GM19455 (cell line): ENCODE results near the gene F2.
A peak's percentile ranks its signal among the peaks of the same experiment; 100 is the strongest.
"Not testable (repeated sequence)": the region's sequence is repeated elsewhere in the genome, so short reads cannot be mapped to it uniquely, and the experiment has no call there.

ENCODE experiments used
- ATAC-seq: cut with Tn5 transposase; IDR thresholded peaks from one replicate; pipeline ENCODE4 v1.9.1; 2021; ENCODE audit not compliant: unreplicated experiment

Gene F2

DNA sequence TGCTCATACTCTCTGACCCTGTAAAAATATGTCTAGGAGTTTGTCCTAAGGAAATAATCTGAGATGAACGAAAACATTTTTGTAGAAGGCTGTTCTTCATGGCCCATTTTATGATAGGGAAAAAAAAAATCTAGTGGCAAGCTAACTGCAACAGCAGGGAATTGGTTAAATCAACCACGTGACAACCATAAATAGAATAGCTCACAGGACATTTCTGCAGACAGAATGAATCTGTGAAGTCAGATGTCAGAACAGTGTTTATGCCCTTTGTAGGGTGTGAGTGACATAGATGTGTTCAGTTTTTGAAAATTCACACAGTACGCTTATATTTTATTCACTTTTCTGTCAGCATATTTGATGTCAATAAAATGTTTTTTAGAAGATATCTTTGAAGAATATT lies 34.6 kb upstream of the F2 start:
- ATAC-seq: no peak

- ATAC-seq: no peak
Measured at GRCh38 chr11:46686886-46687795, 31.9 kb upstream of the F2 start.

DNA sequence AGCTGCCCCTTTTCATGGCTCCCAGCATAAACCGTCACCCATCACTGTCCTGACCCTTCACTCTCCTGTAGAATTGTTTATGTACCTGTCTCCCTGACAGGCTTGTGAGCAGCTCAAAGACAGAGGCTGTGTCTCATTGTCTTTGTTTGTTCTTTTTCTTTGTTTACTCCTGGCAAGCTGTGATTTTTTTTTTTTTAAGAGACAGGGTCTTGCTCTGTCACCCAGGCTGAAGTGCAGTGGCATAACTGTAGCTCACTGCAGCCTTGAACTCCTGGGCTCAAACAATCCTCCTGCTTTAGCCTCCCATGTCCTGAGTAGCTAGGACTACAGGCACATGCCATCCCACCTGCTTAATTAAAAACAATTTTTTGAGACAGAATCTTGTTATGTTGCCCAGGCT lies 28.3 kb upstream of the F2 start:
- ATAC-seq: no peak

- ATAC-seq: no peak
Measured at GRCh38 chr11:46692450-46692849, 26.6 kb upstream of the F2 start.

DNA sequence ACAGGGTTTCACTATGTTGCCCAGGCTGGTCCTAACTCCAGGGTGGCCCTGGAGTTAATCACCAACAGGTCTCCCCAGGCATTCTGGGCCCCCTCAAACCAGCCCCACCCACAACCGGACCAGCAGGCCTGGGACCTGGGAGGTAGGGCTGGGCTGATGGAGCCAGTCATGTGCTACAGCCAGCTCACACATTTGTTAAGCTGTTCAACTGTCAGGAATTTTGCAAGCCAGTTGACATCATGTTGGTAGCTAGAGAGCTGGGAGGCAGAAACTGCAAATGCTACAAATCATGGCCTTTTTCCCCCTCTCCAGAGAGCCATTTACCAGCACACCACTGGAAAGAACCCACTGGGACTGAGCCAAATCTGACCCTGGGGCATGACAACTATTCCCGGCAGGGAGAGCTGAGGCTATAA lies 25.4 kb upstream of the F2 start:
- ATAC-seq: no peak

- no peak for ATAC-seq
Measured at GRCh38 chr11:46694072-46694471, 24.9 kb upstream of the F2 start.

DNA sequence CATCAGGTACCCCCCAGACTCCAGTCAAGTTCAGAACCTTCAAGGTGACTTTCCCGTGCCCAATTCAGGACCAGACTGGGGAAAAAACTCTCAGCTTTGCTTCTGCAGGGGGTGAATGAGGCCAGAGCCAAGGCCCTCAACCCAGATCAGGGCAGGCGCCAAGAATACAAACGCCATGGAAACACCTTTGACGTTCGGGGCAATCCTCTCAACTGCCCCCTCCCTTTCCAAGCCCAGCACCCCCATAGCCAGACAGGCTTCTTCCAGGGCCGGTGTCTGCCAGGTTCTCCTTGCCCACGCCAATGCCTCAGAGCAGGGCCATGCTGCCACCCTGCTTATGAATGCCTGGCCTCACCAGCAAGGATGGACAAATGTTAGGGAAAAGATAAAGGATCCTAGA lies 24.4 kb upstream of the F2 start:
- no peak for ATAC-seq

GRCh38 chr11:46695345-46696211 lies 23.4 kb upstream of the F2 start:
- no peak for ATAC-seq

DNA sequence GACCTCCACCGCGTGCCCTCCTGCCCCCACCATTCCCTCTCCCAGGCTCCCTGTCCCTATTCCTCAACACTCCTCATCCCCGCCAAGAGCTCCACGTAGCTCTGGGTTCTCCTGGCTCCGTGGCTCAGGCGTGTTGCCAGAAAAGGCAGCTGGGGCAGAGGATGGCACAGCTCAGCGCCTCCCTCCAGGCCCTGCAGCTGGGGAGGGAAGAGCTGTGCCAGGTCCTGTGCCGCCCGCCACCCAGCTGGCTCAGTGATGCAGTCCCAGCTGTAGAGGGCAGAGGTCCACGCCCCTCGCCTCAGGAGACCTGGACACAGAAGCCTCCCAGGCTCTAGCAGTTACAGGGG lies 22.8 kb upstream of the F2 start:
- no peak for ATAC-seq

DNA sequence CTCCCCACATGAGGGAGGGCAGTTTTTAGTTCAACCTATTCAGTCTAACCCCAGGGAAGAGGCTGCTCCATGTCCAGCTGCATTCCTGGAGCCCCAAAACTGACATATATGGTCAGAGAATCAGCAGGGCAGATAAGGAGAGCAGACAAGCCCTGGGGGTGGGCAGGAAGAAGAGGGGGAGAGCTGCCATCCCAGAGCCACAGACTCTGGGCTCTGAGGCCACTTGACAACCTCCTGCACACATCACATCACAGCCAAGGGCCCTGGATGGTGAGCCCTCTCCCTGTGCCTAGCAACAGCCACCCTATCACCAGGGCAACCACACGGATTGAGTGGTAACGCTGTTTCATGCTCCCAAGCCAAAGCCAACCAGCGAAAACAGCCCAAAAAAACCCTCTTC lies 21.7 kb upstream of the F2 start:
- ATAC-seq: no peak

DNA sequence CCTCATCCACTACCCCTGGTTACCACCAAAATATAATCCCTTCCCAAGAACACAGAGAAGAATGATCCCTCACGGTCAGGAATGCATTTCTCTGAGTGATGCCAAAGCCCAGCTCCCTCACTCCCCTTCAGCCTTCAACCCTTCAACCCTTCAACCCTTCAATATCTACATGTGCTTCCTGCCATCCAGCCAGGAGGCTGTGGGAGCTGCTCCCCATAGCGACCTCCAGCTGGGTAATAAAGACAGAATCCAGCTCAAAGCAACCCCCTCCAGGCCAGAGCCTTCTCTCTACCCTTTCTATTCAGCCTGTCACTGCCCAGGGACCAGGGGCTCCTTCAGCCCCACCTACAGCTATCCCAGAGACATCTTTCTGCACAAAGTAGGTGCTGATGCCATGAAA lies 21.3 kb upstream of the F2 start:
- ATAC-seq: no peak

- no peak for ATAC-seq
Measured at GRCh38 chr11:46698597-46698996, 20.4 kb upstream of the F2 start.

- peak; percentile 92 for ATAC-seq
Measured at GRCh38 chr11:46700241-46701077, 18.6 kb upstream of the F2 start, which contains the start of the genes ARHGAP1 and ZNF408. Gene ARHGAP1, minus strand, starts transcription at chr11:46700619. Its CDS starts 4,512 bp downstream, at chr11:46696107. Gene ZNF408, plus strand, starts transcription at chr11:46701031. Its CDS starts 17 bp downstream, at chr11:46701048.

DNA sequence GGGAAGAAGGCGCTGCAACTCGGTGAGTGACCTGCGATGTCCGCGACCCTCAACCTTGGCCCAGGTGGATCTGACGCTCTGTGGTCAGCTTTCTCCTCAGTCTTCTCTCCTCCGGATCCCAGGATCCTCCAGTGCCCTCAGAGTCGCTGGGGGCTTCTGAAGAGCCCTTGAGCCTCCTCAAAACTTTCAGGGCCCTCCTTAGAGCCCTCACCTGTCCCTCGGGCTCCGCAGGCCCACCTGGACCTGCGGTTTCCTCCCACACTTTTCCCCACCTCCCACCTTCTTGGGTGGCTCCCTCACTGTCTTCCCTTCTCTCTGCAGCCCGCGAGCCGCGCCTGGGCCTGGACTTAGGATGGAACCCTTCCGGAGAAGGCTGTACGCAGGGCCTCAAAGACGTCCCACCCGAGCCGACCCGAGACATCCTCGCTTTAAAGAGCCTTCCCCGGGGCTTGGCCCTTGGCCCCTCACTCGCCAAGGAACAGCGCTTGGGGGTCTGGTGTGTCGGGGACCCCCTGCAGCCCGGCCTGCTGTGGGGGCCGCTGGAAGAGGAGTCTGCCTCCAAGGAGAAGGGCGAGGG lies 17.8 kb upstream of the F2 start:
- ATAC-seq: no peak

DNA sequence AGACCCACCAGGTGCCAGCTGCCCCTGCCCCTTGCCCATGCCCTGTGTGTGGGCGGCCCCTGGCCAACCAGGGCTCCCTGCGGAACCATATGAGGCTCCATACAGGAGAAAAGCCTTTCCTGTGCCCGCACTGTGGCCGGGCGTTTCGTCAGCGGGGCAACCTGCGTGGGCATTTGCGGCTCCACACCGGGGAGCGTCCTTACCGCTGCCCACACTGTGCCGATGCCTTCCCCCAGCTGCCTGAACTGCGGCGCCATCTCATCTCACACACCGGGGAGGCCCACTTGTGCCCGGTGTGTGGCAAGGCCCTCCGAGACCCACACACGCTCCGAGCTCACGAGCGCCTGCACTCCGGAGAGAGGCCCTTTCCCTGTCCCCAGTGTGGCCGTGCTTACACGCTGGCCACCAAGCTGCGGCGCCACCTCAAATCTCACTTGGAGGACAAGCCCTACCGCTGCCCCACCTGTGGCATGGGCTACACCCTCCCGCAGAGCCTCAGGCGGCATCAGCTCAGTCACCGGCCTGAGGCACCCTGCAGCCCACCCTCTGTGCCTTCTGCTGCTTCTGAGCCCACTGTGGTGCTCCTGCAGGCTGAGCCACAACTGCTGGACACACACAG lies 13.8 kb upstream of the F2 start:
- no peak for ATAC-seq

GRCh38 chr11:46706886-46707285 lies 12.1 kb upstream of the F2 start:
- ATAC-seq: no peak

DNA sequence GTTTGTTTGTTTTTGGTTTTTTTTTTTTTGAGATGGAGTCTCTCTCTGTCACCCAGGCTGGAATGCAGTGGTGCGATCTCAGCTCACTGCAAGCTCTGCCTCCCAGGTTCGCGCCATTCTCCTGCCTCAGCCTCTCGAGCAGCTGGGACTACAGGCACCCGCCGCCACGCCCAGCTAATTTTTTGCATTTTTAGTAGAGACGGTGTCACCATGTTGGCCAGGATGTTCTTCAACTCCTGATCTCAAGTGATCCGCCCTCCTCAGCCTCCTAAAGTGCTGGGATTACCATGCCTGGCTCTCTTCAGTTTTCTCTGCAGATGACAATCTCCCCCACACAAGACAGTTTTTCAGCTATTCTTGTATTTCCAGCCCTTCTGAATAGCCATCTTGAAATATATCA lies 9.7 kb upstream of the F2 start:
- not testable (repeated sequence) for ATAC-seq

GRCh38 chr11:46710821-46711269 lies 8.2 kb upstream of the F2 start:
- ATAC-seq: no peak

GRCh38 chr11:46711303-46711702 lies 7.7 kb upstream of the F2 start:
- no peak for ATAC-seq
